HG03064 (cell line): ENCODE measurements around the gene MTMR1.

ENCODE experiments used
- ATAC-seq: cut with Tn5 transposase; IDR thresholded peaks from one replicate; pipeline ENCODE4 v1.9.1; 2021; ENCODE audit warnings: low read depth; ENCODE audit not compliant: unreplicated experiment

The MTMR1 gene

GRCh38 chrX:150775569-150776350 is 82.6 kb downstream of the MTMR1 start:
- ATAC-seq, result no peak

- ATAC-seq, result no peak
Observed at GRCh38 chrX:150777328-150777992, 84.3 kb downstream of the MTMR1 start.

- no peak for ATAC-seq
Observed at GRCh38 chrX:150779385-150779784, 86.2 kb downstream of the MTMR1 start.

- no peak for ATAC-seq
Observed at GRCh38 chrX:150781677-150782076, 88.5 kb downstream of the MTMR1 start.

GRCh38 chrX:150790021-150790420 is 96.8 kb downstream of the MTMR1 start:
- ATAC-seq, result no peak

- no peak for ATAC-seq
Observed at GRCh38 chrX:150792949-150793527, 99.8 kb downstream of the MTMR1 start.

GRCh38 chrX:150805736-150806135 is 112.5 kb downstream of the MTMR1 start:
- no peak for ATAC-seq

- no peak for ATAC-seq
Observed at GRCh38 chrX:150806827-150807226, 113.6 kb downstream of the MTMR1 start.

- ATAC-seq, result no peak
Observed at GRCh38 chrX:150813922-150814321, 120.7 kb downstream of the MTMR1 start.
